Measurements from ENCODE around the gene PAXIP1. TPM values are rescaled to one million over a fixed set of nuclear protein-coding genes. Genes with fewer than 3 reads are reported as not detected.
A peak's percentile ranks its signal among the peaks of the same experiment; 100 is the strongest.

Gene PAXIP1
- polyA plus RNA-seq, 1 donor from 2014 or later, result 2.9 TPM

GRCh38 chr7:154915600-154915999, 87.3 kb downstream of the PAXIP1 start:
- H3K27me3 Mint-ChIP-seq, result peaks cover 16% of the 10 kb centered on the region
- peak overlapping the region in 1 of 4 donors; percentile 20 for H3K4me3 Mint-ChIP-seq
- peaks cover 0 to 3% (median 0%) of the 10 kb centered on the region in 3 donors for H3K9me3 Mint-ChIP-seq
- peak overlapping the region in 1 of 3 donors; percentile 90 for H3K27ac Mint-ChIP-seq
- H3K36me3 Mint-ChIP-seq, result no peaks in the 10 kb centered on the region
- H3K4me1 Mint-ChIP-seq, result peaks cover 3 to 6% (median 4%) of the 10 kb centered on the region in 3 donors

GRCh38 chr7:154914996-154915380, 87.9 kb downstream of the PAXIP1 start:
- Mint-ChIP-seq H3K4me1 (peaks cover 3 to 6% (median 4%) of the 10 kb centered on the region in 3 donors), H3K36me3 (no peaks in the 10 kb centered on the region), H3K4me3 (peak overlapping the region in 1 of 4 donors; percentile 63), H3K27me3 (peaks cover 12% of the 10 kb centered on the region), H3K27ac (no peak overlapping the region), H3K9me3 (peaks cover 0 to 3% (median 0%) of the 10 kb centered on the region in 3 donors)

DNA sequence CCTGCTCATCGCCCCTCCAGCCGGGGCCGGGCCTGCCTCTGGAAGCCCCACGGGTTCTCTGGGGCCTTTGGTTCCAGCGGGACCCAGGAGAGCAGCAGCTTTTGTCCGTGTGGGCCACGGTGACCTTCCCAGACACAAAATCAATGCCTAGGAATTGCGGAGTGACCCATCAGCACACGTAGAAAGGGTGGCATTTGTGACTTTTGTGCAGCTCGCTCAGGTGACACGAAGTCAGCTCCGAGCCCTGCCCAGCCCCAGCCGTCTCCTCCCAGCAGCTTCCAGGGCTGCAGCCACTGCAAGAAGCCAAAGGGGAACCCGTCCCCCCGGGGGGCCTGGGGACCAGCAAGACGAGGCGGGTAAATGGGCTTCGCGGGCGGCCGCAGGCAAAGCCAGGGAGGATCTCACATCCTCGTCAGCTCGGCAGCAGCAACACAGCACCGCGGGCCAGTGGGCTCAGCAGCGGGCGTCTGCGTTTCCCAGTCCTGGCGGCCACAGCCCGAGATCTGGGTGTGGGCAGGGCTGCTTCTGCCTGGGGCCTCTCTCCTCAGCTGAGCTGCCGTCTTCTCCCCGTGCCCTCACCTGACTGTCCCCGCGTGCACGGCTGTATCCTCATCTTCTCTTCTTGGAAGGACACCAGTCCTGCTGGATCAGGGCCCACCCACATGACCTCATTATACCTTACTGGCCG, 88.5 kb downstream of the PAXIP1 start:
- peaks cover 0 to 3% (median 0%) of the 10 kb centered on the region in 3 donors for H3K9me3 Mint-ChIP-seq
- no peak overlapping the region for H3K27ac Mint-ChIP-seq
- H3K4me1 Mint-ChIP-seq, result peaks cover 3 to 6% (median 4%) of the 10 kb centered on the region in 3 donors
- peak overlapping the region in 3 of 4 donors; percentile 63 to 83 (median 76) for H3K4me3 Mint-ChIP-seq
- peaks cover 12% of the 10 kb centered on the region for H3K27me3 Mint-ChIP-seq
- H3K36me3 Mint-ChIP-seq, result no peaks in the 10 kb centered on the region

DNA sequence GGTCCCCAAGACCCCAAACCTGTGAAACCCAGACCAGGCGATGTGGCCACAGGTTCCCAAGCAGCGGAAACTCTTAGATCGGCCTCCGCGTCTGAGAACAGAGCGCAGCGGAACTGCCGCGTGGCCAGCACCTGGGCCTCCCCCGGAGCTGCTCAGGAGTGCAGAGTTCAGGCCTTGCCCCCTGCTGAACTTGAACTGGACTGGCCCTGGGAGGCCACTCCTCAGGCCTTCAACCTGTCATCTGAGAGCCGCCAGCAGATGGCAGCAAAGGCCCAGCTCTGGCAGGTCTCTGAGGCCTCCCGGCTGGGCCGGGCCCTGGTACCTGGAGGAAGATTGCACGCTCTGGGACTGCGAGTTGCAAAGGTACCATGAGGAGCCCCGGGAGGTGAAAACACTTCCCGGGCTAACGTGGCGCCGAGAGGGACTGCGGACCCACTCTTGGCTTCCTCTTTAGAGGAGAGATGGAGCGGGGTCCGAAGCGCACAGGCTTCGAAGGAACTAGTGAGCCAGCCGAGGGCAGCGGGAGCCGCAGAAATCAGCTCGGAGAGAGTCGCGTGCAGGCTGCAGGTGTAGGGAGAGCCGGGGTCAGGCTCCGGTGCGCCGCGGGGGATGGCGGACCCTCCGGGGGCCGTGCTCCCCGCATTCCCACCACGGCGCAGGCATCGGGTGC, 89.2 kb downstream of the PAXIP1 start:
- Mint-ChIP-seq H3K27me3 (peaks cover 12% of the 10 kb centered on the region), H3K36me3 (no peaks in the 10 kb centered on the region), H3K4me3 (peak overlapping the region; percentile 83 to 96 (median 91)), H3K4me1 (peaks cover 3 to 6% (median 4%) of the 10 kb centered on the region in 3 donors), H3K27ac (no peak overlapping the region), H3K9me3 (peaks cover 0 to 3% (median 0%) of the 10 kb centered on the region in 3 donors)

GRCh38 chr7:154912871-154913637, 89.9 kb downstream of the PAXIP1 start:
- peaks cover 0 to 3% (median 0%) of the 10 kb centered on the region in 3 donors for H3K9me3 Mint-ChIP-seq
- H3K4me3 Mint-ChIP-seq, result peak overlapping the region in 1 of 4 donors; percentile 26
- peaks cover 12% of the 10 kb centered on the region for H3K27me3 Mint-ChIP-seq
- H3K27ac Mint-ChIP-seq, result no peak overlapping the region
- H3K36me3 Mint-ChIP-seq, result no peaks in the 10 kb centered on the region
- H3K4me1 Mint-ChIP-seq, result peaks cover 3 to 6% (median 4%) of the 10 kb centered on the region in 3 donors

- H3K9me3 Mint-ChIP-seq, result peaks cover 0 to 3% (median 0%) of the 10 kb centered on the region in 3 donors
- H3K27me3 Mint-ChIP-seq, result peaks cover 14% of the 10 kb centered on the region
- no peak overlapping the region for H3K4me3 Mint-ChIP-seq
- H3K36me3 Mint-ChIP-seq, result no peaks in the 10 kb centered on the region
- peaks cover 3 to 6% (median 4%) of the 10 kb centered on the region in 3 donors for H3K4me1 Mint-ChIP-seq
- no peak overlapping the region for H3K27ac Mint-ChIP-seq
These were observed 91.0 kb downstream of the PAXIP1 start for GRCh38 chr7:154911862-154912455.

- no peaks in the 10 kb centered on the region for H3K36me3 Mint-ChIP-seq
- peaks cover 14% of the 10 kb centered on the region for H3K27me3 Mint-ChIP-seq
- peaks cover 3 to 6% (median 4%) of the 10 kb centered on the region in 3 donors for H3K4me1 Mint-ChIP-seq
- H3K4me3 Mint-ChIP-seq, result no peak overlapping the region
- H3K27ac Mint-ChIP-seq, result no peak overlapping the region
- peaks cover 0 to 3% (median 0%) of the 10 kb centered on the region in 3 donors for H3K9me3 Mint-ChIP-seq
These were observed 91.5 kb downstream of the PAXIP1 start for GRCh38 chr7:154911411-154911810.

- Mint-ChIP-seq H3K4me1 (peaks cover 3 to 6% (median 4%) of the 10 kb centered on the region in 3 donors), H3K4me3 (no peak overlapping the region), H3K27me3 (peaks cover 14% of the 10 kb centered on the region), H3K36me3 (no peaks in the 10 kb centered on the region), H3K9me3 (peaks cover 0 to 3% (median 0%) of the 10 kb centered on the region in 3 donors), H3K27ac (no peak overlapping the region)
These were observed 91.9 kb downstream of the PAXIP1 start for GRCh38 chr7:154910977-154911376.

DNA sequence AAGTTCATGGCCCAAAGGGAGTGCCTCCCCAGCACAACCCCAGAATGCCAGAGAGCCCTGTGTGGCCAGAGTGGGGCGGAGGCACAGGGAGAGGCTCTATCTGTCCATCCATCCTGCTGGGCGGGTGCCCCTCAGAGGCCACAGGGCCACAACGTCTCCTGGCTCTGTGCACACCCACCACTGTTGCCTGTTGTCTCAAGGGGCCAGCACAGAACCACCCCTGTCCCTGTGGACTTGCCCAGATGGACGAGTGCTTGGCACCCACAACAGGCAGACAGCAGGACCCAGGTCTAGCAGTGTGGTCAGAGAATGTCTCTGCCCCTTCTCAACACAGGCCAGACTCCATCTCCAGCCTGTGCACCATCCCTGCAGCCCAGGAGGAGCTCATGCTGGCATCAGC, 92.8 kb downstream of the PAXIP1 start:
- H3K4me1 Mint-ChIP-seq, result peaks cover 3 to 6% (median 4%) of the 10 kb centered on the region in 3 donors
- no peaks in the 10 kb centered on the region for H3K36me3 Mint-ChIP-seq
- peaks cover 0 to 3% (median 0%) of the 10 kb centered on the region in 3 donors for H3K9me3 Mint-ChIP-seq
- H3K4me3 Mint-ChIP-seq, result no peak overlapping the region
- H3K27ac Mint-ChIP-seq, result no peak overlapping the region
- peaks cover 12% of the 10 kb centered on the region for H3K27me3 Mint-ChIP-seq

DNA sequence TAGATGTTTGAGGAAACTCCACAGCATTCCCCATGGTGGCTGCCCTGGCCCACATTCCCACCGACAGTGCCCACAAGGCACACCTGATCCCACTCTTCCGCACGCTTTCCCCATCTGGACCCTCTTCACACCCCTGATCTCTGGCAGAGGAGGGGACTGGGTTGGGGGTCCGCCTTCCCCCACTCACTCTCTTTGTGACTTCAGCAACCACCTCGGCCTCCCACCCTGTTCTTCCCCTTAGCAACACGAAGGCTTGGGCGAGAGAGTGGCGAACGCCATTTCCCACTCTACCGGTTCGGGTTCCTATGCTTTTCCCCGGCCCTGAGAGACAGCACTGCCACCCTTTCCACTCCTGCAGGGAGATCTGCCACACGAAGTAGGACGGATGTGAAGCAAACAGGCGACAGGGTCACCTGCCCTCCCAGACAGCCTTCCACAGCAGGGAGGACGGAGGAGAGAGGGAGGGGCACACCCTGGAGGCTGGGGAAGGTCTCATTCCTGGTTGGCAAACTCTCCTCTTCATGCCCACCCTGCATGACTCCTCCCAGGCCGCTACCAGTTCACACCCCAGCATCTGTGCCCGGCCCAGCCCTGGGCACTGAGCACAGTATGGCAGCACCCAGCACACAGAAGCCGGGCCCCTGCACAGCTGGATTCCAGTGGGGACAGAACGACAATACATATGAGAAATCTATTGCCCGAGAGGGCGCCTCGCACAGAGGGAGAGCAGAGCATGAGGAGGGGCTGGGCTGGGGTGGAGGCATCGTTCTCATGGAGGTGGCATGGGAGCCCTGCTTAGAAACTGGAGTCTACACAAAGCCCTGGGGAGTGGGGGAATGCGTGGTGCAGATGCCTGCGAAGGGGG, 93.5 kb downstream of the PAXIP1 start:
- Mint-ChIP-seq H3K4me3 (peak overlapping the region in 1 of 4 donors; percentile 58), H3K27ac (no peak overlapping the region), H3K27me3 (peaks cover 13% of the 10 kb centered on the region), H3K36me3 (no peaks in the 10 kb centered on the region), H3K4me1 (peaks cover 3 to 4% (median 4%) of the 10 kb centered on the region in 3 donors), H3K9me3 (peaks cover 0 to 3% (median 0%) of the 10 kb centered on the region in 3 donors)

DNA sequence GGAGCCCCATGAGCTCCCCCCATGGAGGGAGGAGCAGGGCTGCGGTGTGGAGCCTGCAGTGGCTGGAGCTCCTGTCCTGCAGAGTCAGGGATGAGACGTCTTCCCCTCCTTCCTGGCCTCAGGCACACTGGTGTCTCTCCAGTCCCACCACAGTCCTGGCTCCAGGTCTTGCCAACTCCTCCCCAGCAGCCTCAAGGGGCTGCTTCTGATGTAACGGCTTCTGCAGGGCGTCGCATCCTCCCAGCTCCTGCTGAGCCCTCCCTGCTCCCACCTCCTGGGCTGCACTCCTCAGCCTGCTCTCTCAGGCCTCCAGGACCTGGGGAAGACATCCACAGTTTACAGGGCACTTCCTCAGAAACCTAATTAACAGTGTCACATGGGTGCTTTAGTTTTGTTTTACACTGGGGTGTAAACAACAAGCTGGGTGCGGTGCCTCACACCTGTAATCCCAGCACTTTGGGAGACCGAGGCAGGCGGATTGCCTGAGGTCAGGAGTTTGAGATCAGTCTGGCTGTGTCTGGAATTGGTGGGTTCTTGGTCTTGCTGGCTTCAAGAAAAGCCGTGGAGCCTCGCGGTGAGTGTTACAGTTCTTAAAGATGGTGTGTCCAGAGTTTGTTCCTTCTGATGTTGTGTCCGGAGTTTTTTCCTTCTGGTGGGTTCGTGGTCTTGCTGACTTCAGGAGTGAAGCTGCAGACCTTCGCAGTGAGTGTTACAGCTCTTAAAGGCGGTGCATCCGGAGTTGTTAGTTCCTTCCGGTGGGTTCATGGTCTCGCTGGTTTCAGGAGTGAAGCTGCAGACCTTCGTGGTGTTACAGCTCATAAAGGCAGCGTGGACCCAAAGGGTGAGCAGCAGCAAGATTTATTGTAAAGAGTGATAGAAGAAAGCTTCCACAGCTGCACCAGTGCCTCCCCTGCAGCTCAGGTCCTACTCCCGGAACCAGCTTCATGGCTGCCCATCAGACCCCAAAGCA, 95.0 kb downstream of the PAXIP1 start:
- Mint-ChIP-seq H3K27ac (no peak overlapping the region), H3K4me3 (no peak overlapping the region), H3K9me3 (no peaks in the 10 kb centered on the region), H3K27me3 (peaks cover 9% of the 10 kb centered on the region), H3K36me3 (no peaks in the 10 kb centered on the region), H3K4me1 (no peaks in the 10 kb centered on the region)

DNA sequence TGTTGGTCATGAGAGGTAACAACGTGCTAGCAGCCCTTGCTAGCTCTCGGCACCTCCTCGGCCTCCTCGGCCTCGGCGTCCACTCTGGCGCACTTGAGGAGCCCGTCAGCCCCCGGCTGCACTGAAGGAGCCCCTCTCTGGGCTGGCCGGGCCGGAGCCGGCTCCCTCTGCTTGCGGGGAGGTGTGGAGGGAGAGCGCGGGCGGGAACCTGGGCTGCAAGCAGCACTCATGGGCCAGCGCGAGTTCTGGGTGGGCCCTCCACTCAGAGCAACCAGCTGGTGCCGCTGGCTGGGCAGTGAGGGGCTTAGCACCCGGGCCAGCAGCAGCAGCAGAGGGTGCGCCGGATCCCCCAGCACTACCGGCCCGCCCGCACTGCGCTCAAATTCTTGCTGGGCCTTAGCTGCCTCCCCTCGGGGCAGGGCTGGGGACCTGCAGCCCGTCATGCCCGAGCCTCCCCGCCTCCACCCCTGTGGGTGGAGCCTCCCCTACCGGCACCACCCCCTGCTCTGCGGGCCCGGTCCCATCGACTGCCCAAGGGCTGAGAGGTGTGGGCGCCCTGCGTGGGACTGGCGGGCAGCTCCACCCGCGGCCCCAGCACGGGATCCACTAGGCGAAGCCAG, 96.1 kb downstream of the PAXIP1 start:
- H3K4me1 Mint-ChIP-seq, result peaks cover 0 to 2% (median 0%) of the 10 kb centered on the region in 3 donors
- H3K9me3 Mint-ChIP-seq, result no peaks in the 10 kb centered on the region
- H3K27me3 Mint-ChIP-seq, result peaks cover 8% of the 10 kb centered on the region

More for the DNA sequence above, 96.1 kb downstream of the PAXIP1 start:
- Mint-ChIP-seq H3K4me3 (no peak overlapping the region), H3K36me3 (no peaks in the 10 kb centered on the region), H3K27ac (no peak overlapping the region)

Data from IgD-negative memory B cell (primary cell).